GM21619 (cell line): ENCODE data around the gene PRPSAP1.
"Not testable (repeated sequence)": the region's sequence is repeated elsewhere in the genome, so short reads cannot be mapped to it uniquely, and the experiment has no call there.

ENCODE experiments used
- ATAC-seq: cut with Tn5 transposase; IDR thresholded peaks from one replicate; pipeline ENCODE4 v1.9.1; 2021; ENCODE audit not compliant: unreplicated experiment

PRPSAP1 gene

DNA sequence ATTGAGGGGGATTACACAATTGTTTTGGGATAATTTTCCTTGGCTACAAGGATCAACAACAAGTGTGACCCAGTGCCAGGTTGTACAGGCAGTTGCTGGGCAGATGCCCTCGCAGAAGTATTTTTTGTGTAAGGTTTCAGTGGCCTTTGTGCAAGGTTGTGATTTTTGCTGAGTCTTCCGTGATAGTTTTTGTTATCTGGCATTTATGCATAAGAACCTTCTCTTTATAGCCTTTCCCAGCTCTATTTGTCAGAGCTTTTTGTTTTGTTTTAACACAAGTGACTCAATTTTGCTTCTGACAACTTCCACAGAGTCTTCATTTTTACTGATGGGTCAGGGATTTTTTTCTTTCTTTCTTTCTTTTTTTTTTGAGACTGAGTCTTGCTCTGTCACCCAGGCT is 6.7 kb upstream of the PRPSAP1 start:
- no peak for ATAC-seq

DNA sequence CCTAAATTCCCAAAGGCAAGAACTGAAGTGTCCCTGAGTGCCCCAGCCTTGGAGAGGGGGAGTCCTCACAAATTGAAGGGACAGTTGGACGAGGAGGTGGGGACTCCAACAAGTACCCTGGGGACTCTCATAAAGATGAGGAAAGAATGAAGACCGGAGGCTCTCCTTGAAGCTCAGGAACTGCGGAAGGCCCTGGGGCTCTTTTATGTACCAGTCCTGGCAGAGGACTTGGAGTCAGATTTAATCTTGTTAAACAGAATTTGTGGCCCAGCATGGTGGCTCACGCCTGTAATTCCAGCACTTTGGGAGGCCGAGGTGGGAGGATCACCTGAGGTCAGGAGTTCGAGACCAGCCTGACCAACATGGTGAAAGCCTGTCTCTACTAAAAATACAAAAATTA is 6.1 kb upstream of the PRPSAP1 start:
- ATAC-seq, result not testable (repeated sequence)

DNA sequence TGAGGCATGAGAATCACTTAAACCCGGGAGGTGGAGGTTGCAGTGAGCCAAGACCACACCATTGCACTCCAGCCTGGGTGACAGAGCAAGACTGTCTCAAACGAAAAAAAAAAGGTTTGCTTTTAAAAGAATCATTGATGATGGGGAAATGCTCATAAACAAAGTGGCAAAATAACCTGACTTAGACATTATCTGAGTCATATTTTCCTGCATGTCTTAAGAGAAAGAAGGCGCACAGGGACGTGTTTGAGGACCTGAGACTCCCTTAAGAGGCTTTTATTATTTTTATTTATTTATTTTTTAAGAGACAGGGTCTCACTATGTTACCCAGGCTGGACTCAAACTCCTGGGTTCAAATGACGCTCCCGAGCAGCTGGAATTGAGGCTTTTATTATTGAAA is 5.7 kb upstream of the PRPSAP1 start:
- no peak for ATAC-seq

DNA sequence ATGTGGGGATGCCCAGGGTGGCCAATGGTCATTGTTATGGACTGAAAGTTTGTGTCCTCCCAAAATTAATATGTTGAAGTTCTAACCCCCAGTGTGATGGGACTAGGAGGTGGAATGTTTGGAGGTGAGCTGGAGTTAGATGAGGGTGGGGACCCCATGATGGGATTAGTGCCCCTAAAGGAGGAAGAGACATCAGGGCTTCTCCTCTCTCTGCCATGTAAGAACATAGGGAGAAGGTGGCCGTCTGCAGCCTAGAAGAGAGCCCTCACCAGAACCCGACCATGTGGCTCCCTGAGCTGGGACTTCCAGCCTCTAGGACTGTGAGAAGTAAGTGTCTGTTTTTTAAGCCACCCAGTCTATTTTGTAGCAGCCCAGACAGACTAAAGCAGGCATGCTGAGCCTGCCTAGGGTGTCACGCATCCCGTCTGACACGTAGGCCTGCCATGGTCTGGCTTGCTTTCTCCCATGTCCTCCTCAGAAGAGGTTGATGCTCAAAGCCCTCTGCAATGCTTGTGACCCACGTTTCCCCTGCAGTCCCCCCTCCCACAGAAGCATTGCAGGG is 4.0 kb upstream of the PRPSAP1 start:
- ATAC-seq, result no peak

DNA sequence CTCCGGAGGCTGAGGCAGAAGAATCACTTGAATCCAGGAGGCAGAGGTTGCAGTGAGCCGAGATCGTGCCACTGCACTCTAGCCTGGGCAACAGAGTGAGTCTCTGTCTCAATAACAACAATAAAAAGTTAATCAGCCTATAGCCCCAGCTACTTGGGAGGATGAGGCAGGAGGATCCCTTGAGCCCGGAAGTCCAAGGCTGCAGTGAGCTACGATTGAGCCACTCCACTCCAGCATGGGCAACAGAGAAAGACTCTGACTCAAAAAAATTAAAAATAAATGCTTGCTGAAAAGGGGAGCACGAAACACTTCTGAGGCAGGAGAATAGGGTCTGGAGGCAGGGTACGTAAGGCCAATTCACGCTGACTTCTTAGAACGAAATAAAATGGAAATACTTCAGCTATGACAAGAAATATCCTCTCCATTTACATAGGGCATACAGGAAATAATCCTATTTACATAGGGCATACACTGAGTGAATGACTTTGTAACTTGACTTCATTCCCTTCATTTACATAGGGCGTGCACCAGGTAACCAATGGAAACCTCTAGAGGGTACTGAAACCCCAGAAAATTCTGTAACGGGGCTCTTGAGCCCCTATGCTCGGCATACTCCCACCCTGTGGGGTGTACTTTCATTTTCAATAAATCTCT is 3.2 kb upstream of the PRPSAP1 start:
- ATAC-seq, result no peak

DNA sequence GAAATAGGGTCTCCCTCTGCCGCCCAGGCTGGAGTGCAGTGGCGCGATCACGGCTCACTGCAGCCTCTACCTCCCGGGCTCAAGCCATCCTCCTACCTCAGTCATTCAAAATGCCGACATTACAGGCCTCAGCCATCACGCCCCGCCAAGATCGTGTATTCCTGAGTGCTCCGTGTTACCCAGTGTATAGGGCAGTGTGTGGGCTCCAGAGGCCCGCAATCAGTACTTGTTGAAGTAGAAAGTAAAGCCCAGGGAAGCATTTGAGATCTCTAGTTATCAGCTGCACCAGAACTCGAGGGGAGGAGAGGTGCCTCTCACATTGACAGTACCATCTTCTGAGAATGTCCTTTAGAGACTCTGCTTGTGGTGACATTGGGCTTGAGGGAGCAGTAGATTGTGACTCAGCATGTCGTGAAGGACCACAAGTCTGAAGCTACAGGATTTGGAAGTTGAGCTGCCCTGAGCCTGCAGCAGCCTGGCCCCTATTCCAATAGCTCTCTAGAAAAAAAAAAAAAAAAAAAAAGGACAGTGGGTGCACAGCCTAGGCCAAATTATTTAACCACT is 1.1 kb upstream of the PRPSAP1 start:
- no peak for ATAC-seq

DNA sequence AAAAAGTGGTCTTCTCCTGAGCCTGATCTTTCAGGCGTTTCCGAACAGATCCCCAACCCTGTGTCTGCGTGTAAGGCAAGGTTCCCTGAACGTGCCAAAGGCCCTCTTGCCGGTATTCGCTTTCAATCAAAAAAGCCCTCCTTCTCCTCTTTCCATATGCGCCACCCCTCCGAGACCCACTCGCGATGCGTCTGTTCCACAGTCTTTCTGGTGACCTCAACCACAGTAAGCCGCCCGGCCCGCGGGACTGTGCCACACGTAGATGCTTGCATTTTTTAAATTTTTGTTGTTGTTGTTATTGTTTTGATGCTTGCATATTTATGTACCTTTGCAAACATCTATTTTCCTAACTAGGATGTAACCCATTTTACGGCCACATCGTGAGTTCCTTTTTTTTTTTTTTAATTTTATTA is 607 bp upstream of the PRPSAP1 start:
- ATAC-seq, result peak; percentile 4

DNA sequence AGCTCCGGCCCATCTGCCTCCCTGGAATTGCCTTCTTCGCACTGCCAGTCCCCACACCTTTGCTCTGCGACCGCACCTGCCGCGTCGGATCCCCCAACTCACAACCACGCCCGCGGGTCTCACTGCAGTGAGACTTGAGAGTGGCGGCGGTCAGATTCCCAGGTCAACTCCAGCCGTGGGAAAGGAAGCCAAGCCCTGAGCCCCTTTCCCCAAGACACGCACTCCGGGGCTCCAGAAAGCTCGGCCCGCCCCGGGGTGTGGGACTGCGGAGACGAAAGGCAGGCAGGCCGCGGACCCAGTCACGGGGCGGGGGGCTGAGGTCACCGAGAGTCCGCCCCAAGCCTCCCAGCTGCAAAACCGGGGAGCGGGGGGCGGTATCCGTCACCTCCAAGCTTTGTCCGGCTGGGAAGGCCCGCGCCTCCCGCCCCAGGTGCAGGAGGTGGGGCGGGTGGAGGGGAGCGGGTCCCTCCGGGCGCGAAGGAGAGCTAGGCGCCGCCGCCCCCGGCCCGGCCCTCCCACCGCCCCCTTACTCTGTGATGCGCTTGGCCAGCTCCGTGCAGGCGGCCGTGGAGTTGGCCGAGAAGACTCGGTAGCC is 615 bp downstream of the PRPSAP1 start:
- ATAC-seq, result peak; percentile 17

DNA sequence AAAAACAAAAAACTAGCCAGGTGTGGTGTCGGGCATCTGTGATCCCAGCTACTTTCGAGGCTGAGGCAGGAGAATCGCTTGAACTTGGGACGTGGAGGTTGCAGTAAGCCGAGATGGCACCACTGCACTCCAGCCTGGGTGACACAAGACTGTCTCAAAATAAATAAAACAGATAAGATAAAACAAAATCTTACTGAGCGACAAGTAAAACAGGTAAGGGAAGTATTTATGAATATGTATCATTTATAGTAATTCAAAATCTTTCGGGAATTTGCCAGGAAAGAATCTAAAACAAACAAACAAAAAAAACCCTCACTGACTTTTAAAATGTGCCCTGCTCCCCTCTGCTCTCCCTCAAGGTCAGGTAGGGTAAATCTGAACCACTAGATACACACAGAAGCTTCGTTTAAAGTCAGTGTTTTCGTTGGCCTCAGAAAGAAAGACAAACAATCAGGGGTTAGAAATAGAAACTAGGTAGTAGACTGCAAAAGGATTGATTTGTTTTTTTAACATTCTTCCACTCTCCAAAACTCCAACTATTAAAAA is 2.1 kb downstream of the PRPSAP1 start:
- no peak for ATAC-seq

DNA sequence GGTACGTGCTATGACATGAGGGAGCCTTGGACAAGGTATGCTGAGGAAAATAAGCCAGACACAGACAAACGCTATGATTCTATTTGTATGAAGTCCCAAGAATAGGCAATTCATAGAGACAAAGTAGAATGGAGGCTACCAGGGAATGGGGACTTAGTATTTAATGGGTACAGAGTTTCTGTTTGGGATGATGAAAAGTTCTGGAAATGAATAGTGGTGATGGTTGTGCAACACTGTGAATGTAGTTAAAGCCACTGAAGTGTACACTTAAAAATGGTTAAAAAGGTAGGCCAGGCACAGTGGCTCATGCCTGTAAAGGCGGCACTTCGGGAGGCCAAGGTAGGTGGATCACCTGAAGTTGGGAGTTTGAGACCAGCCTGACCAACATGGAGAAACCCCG is 3.3 kb downstream of the PRPSAP1 start:
- ATAC-seq, result no peak

DNA sequence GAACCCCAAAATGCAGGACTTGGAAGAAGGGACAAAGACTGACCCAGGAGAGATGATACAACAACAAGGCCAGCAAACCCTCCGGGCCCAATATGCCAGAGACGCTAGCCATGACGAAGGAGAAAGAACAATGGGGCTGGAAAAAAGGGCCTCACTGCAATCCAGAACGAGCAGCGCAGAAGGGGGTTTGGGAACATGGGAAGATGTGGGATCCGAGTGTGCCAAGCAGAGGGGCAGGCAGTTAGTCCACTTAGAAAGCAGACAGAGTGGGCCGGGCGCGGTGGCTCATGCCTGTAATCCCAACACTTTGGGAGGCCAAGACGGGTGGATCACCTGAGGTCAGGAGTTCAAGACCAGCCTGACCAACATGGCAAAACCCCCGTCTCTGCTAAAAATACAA is 6.8 kb downstream of the PRPSAP1 start:
- not testable (repeated sequence) for ATAC-seq

DNA sequence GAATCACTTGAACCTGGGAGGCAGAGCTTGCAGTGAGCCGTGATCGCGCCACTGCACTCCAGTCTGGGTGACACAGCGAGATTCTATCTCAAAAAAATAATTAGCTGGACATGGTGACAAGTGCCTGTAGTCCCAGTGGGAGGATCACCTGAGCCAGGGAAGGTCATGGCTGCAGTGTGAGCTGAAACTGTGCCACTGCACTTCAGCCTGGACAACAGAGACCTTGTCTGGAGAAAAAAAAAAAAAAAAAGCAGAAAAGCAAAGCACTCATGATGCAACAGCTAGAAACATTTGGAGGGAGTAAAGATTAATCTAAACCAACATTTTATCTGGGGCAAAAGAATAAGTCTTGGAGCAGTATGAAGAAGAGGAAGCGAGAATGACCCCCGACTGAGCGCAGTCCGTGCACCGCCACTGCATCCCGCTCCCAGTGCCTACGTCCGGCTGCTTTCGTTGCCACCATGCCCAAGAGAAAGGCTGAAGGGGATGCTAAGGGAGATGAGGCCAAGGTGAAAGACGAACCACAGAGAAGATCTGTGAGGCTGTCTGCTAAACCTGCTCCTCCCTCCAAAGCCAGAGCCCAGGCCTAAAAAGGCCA is 8.2 kb downstream of the PRPSAP1 start:
- ATAC-seq, result no peak

DNA sequence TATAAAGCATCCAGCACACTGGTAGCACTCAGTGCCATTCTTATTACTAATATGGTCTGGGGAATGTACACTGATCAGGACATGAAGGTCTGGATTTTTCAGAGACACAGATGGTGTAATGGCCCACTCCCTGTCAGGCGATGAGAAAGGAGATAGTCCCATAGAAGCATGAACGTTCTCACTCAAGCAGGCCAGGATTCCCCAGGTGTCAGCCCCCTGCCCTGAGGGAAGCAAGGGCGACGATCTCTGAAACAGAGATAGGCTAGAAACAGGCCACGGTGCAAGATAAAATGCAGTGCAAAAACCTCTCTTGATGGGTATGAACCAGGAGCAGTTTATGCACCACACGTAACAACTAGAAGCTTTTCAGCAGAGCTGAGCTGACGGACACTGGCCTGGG is 10.6 kb downstream of the PRPSAP1 start:
- no peak for ATAC-seq

DNA sequence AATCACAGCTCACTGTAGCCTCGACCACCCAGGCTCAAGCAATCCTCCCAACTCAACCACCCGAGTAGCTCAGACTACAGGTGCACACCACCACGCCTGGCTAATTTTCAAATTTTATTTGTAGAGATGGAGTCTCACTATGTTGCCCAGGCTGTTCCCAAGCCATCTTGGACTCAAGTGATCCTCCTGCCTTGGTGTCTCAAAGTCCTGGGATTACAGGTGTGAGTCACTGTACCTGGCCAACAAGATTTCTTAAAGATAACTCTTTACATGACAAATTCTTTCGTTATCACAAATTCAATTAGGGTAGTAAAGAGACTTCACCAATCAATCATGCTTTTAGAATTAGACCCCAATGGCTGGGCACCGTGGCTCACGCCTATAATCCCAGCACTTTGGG is 12.4 kb downstream of the PRPSAP1 start:
- ATAC-seq, result no peak

DNA sequence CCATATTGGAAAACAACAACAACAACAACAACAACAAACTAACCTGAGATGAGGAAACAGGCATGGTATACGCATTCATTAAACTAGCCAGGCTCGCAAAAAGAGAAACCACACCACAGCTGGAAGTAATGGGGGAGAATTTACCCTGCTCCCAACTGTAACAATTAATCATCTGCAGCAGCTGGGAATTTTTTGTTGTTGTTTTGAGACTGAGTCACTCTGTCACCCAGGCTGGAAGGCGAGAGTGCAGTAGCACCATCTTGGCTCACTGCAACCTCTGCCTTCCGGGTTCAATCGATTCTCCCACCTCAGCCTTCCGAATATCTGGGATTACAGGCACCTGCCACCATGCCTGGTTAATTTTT is 16.3 kb downstream of the PRPSAP1 start:
- no peak for ATAC-seq

DNA sequence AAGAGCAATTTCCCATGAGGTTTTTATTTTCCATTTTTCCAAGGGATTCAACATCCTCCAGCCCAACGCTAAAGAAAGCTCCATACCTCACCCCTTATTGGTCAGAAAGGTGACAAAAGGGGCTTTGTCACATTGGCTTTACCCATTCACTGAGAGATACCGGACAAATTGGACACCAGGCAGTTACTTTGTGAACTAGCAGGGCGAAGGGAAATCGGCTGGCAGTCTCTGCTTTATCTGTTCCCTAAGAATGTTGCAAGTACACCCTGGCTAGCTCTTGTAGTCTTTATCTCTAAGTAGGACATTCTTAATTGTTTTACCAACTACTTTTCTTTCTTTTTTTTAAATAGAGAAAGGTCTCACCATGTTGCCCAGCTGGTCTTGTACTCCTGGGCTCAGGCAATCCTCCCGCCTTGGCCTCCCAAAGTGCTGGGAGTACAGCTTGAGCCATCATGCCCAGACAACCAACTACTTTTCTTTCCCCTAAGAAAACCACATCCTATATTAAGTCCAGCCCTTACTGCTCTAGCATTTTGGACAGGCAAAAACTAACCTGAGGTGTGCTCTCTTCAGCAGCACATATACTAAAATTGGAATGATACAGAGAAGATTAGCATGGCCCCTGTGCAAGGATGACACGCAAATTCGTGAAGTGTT is 16.8 kb downstream of the PRPSAP1 start:
- no peak for ATAC-seq

DNA sequence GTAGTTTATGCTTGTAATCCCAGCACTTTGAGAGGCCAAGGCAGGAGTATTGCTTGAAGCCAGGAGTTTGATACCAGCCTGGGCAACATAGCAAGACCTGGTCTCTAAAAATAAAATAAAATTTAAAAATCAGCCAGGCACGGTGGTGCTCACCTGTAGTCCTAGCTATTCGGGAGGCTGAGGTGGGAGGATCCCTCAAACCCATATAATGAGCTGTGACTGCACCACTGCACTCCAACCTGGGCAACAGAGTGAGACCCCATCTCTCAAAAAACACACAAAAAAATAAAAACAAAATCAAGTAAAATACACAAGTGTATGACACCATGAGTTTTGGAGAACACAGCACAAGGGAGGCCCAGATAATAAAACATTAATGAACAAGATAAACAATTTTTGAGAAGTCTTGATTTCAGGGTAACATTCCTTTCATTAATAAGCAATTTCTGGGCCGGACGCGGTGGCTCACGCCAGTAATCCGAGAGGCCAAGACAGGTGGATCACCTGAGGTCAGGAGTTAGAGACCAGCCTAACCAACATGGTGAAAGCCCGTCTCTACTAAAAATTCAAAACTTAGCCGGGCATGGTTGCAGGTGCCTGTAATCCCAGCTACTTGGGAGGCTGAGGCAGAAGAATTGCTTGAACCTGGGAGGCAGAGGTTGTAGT is 17.9 kb downstream of the PRPSAP1 start:
- ATAC-seq, result no peak

DNA sequence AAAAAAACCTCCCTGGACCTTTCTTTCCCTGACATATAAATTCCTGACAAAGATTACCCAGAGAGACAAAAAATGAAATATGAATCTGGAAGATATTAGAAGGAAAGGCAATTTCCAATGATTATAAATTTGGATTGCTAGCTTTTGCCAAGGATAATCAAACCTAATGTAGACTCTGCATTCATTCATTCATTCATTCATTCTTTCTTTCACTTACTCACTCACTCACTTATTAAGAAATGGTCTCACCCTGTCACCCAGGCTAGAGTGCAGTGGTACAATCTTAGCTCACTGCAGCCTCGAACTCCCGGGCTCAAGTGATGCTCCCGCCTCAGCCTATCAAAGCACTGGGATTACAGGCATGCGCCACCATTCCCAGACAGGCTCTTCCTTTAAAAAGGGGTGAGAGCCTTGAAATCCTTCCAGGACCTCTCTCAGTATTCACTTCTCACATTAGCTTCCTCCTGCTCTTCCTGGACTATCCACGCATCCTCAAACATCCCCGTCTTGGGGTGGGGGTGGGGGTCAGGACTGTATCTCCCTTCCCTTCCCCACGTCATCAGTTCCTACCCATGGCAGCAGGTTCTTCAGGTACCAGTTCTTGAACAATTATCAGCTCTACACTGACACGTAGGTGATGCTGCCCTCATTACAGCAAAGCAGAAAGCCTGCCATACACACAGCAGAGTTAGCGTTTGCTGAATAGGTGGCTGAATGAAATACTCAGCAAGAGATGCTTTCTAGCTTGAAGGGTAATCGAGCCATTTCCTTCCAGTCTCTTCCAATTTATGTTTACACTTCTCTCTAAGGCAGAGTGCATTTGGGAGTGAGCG is 19.8 kb downstream of the PRPSAP1 start:
- ATAC-seq, result no peak

DNA sequence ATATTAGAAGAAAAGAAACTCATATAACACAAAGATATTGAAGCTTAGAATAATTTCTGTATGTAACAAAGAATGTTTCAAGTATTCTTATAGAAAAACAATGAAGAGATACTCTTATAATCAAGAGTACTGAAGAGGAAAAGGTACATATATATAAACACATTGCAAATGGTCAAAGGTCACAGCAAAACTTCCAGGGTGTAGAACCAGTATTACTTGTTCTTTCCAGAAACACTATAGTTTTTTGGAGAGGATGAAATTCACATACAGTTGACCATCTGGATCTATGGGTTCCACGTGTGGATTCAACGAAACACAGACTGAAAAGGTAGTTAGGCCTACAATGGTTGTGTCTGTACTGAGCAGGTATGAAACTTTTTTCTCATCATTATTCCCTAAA is 22.6 kb downstream of the PRPSAP1 start:
- ATAC-seq, result no peak

DNA sequence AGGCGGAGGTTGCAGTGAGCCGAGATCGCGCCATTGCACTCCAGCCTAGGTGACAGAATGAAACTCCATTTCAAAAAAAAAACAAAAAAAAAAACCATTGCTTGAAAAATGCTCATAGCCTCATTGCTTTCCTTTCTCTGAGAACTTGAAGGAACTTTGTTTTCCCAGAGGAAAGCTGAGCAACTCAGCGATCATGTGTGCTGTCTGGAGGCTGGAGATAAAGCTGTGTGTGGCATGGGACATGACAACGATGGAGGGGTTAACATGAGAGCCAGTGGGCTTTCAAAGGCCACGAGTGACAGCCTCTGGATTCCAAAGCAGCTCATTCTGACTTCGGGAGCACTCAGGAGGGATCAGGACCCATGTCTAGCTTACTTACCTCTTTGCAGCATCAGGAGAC is 24.1 kb downstream of the PRPSAP1 start:
- ATAC-seq, result no peak
